Dermis microvascular lymphatic vessel endothelial cell (primary cell): ENCODE data around the gene EFNA2. TPM values are rescaled to one million over a fixed set of nuclear protein-coding genes. Genes with fewer than 3 reads are reported as not detected.

Experiments
- total RNA-seq: library from RNA; depleted of rRNA; stranded (reverse); fragments of >200 nt; gene quantifications from 2 replicates; pipeline ENCODE4 v1.2.1, GENCODE V29; 2014

Gene EFNA2
- total RNA-seq, 1 donor from 2014 or later = 0.13 TPM

Other genes starting within 250 kb of the EFNA2 start
- 3.7 and 4.6 TPM in 2 replicates for gene ABCA7, start 245.8 kb upstream of the EFNA2 start, total RNA-seq
- gene ARHGAP45, start 218.7 kb upstream of the EFNA2 start, total RNA-seq = 13.5 and 24.6 TPM in 2 replicates
- gene POLR2E, start 190.5 kb upstream of the EFNA2 start, total RNA-seq = 87.6 and 89.4 TPM in 2 replicates
- gene GPX4, start 181.9 kb upstream of the EFNA2 start, total RNA-seq = 461 and 469 TPM in 2 replicates
- gene SBNO2, start 111.6 kb upstream of the EFNA2 start, total RNA-seq = 14.8 and 29.0 TPM in 2 replicates
- 67.6 and 69.3 TPM in 2 replicates for gene STK11, start 80.1 kb upstream of the EFNA2 start, total RNA-seq
- gene CBARP, start 47.9 kb upstream of the EFNA2 start, total RNA-seq = 0.64 and 1.9 TPM in 2 replicates
- 16.8 and 23.6 TPM in 2 replicates for gene ATP5F1D, start 44.1 kb upstream of the EFNA2 start, total RNA-seq
- 4.9 and 7.0 TPM in 2 replicates for gene MIDN, start 37.3 kb upstream of the EFNA2 start, total RNA-seq
- gene CIRBP, start 16.5 kb upstream of the EFNA2 start, total RNA-seq = 118 and 189 TPM in 2 replicates
- 16.4 and 19.7 TPM in 2 replicates for gene FAM174C, start 10.3 kb upstream of the EFNA2 start, total RNA-seq
- 67.7 and 92.3 TPM in 2 replicates for gene NDUFS7, start 98.0 kb downstream of the EFNA2 start, total RNA-seq
- gene GAMT, start 115.7 kb downstream of the EFNA2 start, total RNA-seq = 9.1 and 10.2 TPM in 2 replicates
- gene DAZAP1, start 121.7 kb downstream of the EFNA2 start, total RNA-seq = 69.4 and 70.3 TPM in 2 replicates
- 352 and 534 TPM in 2 replicates for gene RPS15, start 152.5 kb downstream of the EFNA2 start, total RNA-seq
- under 0.01 TPM in 2 replicates for gene APC2, start 164.2 kb downstream of the EFNA2 start, total RNA-seq
- 15.4 and 24.4 TPM in 2 replicates for gene C19orf25, start 193.3 kb downstream of the EFNA2 start, total RNA-seq
- gene PCSK4, start 204.5 kb downstream of the EFNA2 start, total RNA-seq = 0.26 and 1.0 TPM in 2 replicates
- gene REEP6, start 205.3 kb downstream of the EFNA2 start, total RNA-seq = 0.26 and 0.51 TPM in 2 replicates
- not detected in 2 replicates for gene ADAMTSL5, start 227.1 kb downstream of the EFNA2 start, total RNA-seq
- gene PLK5, start 238.2 kb downstream of the EFNA2 start, total RNA-seq = not detected in 2 replicates